Measurements from ENCODE around the gene HOXA6. TPM values are rescaled to one million over a fixed set of nuclear protein-coding genes. Genes with fewer than 3 reads are reported as not detected.
A peak's percentile ranks its signal among the peaks of the same experiment; 100 is the strongest.

HOXA6 gene
- total RNA-seq, 1 experiment from 2014 or later: not detected

DNA sequence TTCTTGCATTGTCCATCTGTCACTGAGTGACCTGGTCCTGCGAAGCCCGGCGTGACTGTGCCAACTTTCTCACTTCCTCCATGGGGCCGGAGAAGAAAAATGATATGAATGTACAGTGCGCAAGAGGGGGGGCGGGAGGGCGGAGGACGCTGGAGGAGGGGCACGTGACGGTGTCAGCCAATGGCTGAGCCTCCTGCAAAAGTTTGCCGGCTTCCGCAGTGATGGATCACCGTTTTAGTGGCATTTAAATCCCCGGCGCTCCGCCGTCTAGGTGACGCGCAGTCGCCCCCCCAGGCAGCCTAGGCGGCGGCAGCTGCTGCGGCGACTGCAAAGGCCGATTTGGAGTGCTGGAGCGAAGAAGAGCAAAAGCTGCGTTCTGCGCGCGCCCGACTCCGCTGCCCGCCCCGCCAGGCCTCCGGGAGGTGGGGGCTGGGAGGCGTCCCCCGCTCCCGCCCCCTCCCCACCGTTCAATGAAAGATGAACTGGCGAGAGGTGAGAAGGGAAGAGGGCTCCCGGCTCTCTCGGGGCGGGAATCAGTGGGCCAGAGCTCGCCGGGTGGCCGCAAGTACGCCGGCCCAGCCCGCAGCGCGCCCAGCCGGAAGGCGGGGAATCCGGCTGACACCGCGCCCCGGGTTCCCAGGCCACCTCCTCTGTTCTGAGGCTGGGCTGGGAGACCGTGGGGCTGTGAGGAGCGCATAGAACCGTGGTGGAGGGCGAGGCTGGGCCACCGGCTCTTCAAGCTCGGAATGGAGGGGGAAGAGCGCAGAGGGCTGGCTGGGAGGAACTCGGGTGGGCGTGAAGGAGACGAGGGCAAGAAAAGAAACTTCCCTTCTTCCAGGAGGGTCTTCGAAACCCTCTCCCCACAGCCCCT, 51.4 kb downstream of the HOXA6 start, which contains the start of gene HOXA1 (continued):
- no peak for TF ChIP-seq CDX4 (CRISPR knock-in tag; IDR thresholded peaks at IDR 0.05; ENCODE audit: borderline replicate concordance)
- TF ChIP-seq NFYB (CRISPR knock-in tag; conservative IDR thresholded peaks at IDR 0.05; ENCODE audit: low read depth): peak; percentile 37; the same call in 1 of the 2 replicates
- TF ChIP-seq PRRX2 (CRISPR knock-in tag; IDR thresholded peaks at IDR 0.05): no peak
- TF ChIP-seq, protein P1, sequence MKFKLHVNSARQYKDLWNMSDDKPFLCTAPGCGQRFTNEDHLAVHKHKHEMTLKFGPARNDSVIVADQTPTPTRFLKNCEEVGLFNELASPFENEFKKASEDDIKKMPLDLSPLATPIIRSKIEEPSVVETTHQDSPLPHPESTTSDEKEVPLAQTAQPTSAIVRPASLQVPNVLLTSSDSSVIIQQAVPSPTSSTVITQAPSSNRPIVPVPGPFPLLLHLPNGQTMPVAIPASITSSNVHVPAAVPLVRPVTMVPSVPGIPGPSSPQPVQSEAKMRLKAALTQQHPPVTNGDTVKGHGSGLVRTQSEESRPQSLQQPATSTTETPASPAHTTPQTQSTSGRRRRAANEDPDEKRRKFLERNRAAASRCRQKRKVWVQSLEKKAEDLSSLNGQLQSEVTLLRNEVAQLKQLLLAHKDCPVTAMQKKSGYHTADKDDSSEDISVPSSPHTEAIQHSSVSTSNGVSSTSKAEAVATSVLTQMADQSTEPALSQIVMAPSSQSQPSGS (CRISPR knock-in tag; IDR thresholded peaks at IDR 0.05; ENCODE audit: borderline replicate concordance, low read depth): no peak
- no peak for TF ChIP-seq TEAD1 (CRISPR knock-in tag; IDR thresholded peaks at IDR 0.05)
- no peak for TF ChIP-seq ZNF416 (CRISPR knock-in tag; IDR thresholded peaks at IDR 0.05)
- TF ChIP-seq, protein P2, sequence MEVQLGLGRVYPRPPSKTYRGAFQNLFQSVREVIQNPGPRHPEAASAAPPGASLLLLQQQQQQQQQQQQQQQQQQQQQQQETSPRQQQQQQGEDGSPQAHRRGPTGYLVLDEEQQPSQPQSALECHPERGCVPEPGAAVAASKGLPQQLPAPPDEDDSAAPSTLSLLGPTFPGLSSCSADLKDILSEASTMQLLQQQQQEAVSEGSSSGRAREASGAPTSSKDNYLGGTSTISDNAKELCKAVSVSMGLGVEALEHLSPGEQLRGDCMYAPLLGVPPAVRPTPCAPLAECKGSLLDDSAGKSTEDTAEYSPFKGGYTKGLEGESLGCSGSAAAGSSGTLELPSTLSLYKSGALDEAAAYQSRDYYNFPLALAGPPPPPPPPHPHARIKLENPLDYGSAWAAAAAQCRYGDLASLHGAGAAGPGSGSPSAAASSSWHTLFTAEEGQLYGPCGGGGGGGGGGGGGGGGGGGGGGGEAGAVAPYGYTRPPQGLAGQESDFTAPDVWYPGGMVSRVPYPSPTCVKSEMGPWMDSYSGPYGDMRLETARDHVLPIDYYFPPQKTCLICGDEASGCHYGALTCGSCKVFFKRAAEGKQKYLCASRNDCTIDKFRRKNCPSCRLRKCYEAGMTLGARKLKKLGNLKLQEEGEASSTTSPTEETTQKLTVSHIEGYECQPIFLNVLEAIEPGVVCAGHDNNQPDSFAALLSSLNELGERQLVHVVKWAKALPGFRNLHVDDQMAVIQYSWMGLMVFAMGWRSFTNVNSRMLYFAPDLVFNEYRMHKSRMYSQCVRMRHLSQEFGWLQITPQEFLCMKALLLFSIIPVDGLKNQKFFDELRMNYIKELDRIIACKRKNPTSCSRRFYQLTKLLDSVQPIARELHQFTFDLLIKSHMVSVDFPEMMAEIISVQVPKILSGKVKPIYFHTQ (CRISPR knock-in tag; IDR thresholded peaks at IDR 0.05): no peak

Small RNA genes lying within 50 kb of the gene (microRNA-seq; reads per million reads assigned to microRNA genes)
- gene MIR196B (ENCODE audit: borderline number of aligned reads): not detected

Other genes with a start within 250 kb of the HOXA6 start
- not detected in 3 replicates for gene HOXA1, start 51.8 kb downstream of the HOXA6 start, total RNA-seq (2021)
- gene HOXA2, start 45.1 kb downstream of the HOXA6 start, total RNA-seq (2021): not detected in 3 replicates
- gene HOXA4, start 17.0 kb downstream of the HOXA6 start, total RNA-seq (2021): not detected in 3 replicates
- gene HOXA5, start 4.1 kb downstream of the HOXA6 start, total RNA-seq (2021): 0.14 TPM in 1 of 3 replicates, not detected in the others
- 0.11 TPM in 1 of 3 replicates, not detected in the others for gene HOXA3, start 4.8 kb upstream of the HOXA6 start, total RNA-seq (2021)
- not detected in 3 replicates for gene HOXA7, start 8.9 kb upstream of the HOXA6 start, total RNA-seq (2021)
- gene HOXA9, start 17.8 kb upstream of the HOXA6 start, total RNA-seq (2021): not detected in 3 replicates
- gene HOXA10, start 26.5 kb upstream of the HOXA6 start, total RNA-seq (2021): 0.07 TPM in 1 of 3 replicates, not detected in the others
- not detected in 3 replicates for gene HOXA11, start 37.5 kb upstream of the HOXA6 start, total RNA-seq (2021)
- gene HOXA13, start 52.3 kb upstream of the HOXA6 start, total RNA-seq (2021): not detected in 3 replicates
- not detected in 3 replicates for gene EVX1, start 95.0 kb upstream of the HOXA6 start, total RNA-seq (2021)